Colonic mucosa (tissue), 4 donors: ENCODE measurements around the gene GALNT14. TPM values are rescaled to one million over a fixed set of nuclear protein-coding genes. Genes with fewer than 3 reads are reported as not detected.

Source experiments
- DNase-seq: peaks from one replicate; pipeline ENCODE4 v3.0.0-alpha.2; 2020
- H3K27ac ChIP-seq: fragments of 200-600 bp; one replicate; pipeline ENCODE4 v1.8.0; 2021
- H3K27me3 ChIP-seq: fragments of 200-600 bp; one replicate; pipeline ENCODE4 v1.8.0; 2021
- H3K36me3 ChIP-seq: fragments of 200-600 bp; one replicate; pipeline ENCODE4 v1.8.0; 2021
- H3K4me1 ChIP-seq: fragments of 200-600 bp; one replicate; pipeline ENCODE4 v1.8.0; 2021; ENCODE audit warnings: mild to moderate bottlenecking
- H3K4me3 ChIP-seq: fragments of 200-600 bp; one replicate; pipeline ENCODE4 v1.8.0; 2021
- H3K9ac ChIP-seq, 2 donors: one replicate each; pipeline ENCODE4 v1.7.0; 2013; ENCODE audit warnings: control low read depth in 2 of 2, low read depth in 2 of 2, low read length in 2 of 2
- H3K9me3 ChIP-seq: fragments of 200-600 bp; one replicate; pipeline ENCODE4 v1.8.0; 2021
- intact Hi-C: fragments of 100-400 bp; cut with DNase I; formaldehyde crosslinking; loops from one replicate; pipeline ENCODE4 v1.14.1; 2022
- total RNA-seq, 2 donors: library from RNA; stranded (reverse); fragmentation: NEBNext Ultra II Directional in 1 of 2; extraction: Animal tissue kit (Norgen Biotek cat#: 25700) in 1 of 2; gene quantifications; one replicate each; pipeline ENCODE4 v1.2.1, GENCODE V29; 2021
- TF ChIP-seq, protein P1 (sequence below): fragments of 200-600 bp; IDR thresholded peaks from one replicate; pipeline ENCODE4 v1.8.0; 2022; ENCODE audit warnings: antibody characterized with exemption, mild to moderate bottlenecking
- donor health status: healthy.
- donor health status: DM: no; HTN: no; CAD: no.
- donor health status: DM: no; HTN: no; CAD: no.

The GALNT14 gene
- total RNA-seq, 2 donors from 2014 or later, result 0.15 to 0.45 TPM

DNA sequence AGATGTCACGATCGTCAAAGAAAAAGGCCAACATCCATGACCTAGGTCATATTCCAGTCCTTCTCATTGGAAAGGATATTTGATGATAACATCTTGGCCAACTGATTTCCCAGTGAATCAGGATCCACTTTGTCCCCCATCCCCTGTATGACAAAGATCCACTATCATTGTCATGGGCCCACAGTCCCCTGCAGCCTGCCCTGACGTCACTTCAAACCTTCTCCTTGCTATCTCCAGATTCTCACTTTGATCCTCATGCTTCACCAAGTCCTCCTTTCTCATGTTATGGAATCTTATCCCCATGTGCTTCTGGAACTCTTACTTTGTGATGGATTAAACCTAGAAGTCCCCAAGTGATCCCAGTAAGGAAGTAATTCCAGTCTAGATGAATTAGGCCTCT, 25.7 kb downstream of the GALNT14 start:
- H3K9me3 ChIP-seq, result no peaks in the 10 kb centered on the region
- no peak overlapping the region for H3K27ac ChIP-seq
- intact Hi-C loops, result no loop called here
- H3K9ac ChIP-seq, result no peak overlapping the region
- H3K4me1 ChIP-seq, result no peaks in the 10 kb centered on the region
- no peak overlapping the region for H3K4me3 ChIP-seq
- TF ChIP-seq, protein P1, sequence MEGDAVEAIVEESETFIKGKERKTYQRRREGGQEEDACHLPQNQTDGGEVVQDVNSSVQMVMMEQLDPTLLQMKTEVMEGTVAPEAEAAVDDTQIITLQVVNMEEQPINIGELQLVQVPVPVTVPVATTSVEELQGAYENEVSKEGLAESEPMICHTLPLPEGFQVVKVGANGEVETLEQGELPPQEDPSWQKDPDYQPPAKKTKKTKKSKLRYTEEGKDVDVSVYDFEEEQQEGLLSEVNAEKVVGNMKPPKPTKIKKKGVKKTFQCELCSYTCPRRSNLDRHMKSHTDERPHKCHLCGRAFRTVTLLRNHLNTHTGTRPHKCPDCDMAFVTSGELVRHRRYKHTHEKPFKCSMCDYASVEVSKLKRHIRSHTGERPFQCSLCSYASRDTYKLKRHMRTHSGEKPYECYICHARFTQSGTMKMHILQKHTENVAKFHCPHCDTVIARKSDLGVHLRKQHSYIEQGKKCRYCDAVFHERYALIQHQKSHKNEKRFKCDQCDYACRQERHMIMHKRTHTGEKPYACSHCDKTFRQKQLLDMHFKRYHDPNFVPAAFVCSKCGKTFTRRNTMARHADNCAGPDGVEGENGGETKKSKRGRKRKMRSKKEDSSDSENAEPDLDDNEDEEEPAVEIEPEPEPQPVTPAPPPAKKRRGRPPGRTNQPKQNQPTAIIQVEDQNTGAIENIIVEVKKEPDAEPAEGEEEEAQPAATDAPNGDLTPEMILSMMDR, result no peak
- DNase-seq, result no peak
- H3K36me3 ChIP-seq, result no peaks in the 10 kb centered on the region
- H3K27me3 ChIP-seq, result no peaks in the 10 kb centered on the region

DNA sequence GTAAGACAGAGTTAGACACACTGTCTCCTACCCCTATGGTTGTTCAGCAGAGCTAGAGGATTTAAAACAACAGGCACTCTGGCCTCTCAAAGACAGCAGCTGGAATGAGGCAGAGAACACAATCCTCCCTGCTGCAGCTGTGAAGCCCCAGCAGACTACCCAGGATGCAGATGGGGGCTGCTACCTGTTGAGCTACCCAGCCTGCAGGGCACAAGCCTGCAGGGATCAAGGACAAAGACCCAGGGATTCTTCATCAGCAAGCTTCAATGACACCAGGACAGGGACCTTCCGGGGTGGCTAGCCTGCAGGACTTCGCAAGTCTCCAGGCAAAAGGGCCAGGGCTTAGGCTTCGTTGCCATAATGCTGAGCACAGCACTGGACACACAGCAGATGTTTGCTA, 27.2 kb downstream of the GALNT14 start:
- TF ChIP-seq, protein P1, result no peak
- H3K9me3 ChIP-seq, result no peaks in the 10 kb centered on the region
- intact Hi-C loops, result no loop called here
- no peaks in the 10 kb centered on the region for H3K27me3 ChIP-seq
- no peak overlapping the region for H3K9ac ChIP-seq
- no peak overlapping the region for H3K4me3 ChIP-seq
- DNase-seq, result no peak
- no peaks in the 10 kb centered on the region for H3K36me3 ChIP-seq
- H3K4me1 ChIP-seq, result no peaks in the 10 kb centered on the region
- H3K27ac ChIP-seq, result no peak overlapping the region

GRCh38 chr2:31110431-31110830, 27.8 kb downstream of the GALNT14 start:
- no peaks in the 10 kb centered on the region for H3K36me3 ChIP-seq
- no peaks in the 10 kb centered on the region for H3K27me3 ChIP-seq
- intact Hi-C loops, result no loop called here
- TF ChIP-seq, protein P1, result no peak
- DNase-seq, result no peak
- no peak overlapping the region for H3K27ac ChIP-seq
- H3K4me3 ChIP-seq, result no peak overlapping the region
- H3K9ac ChIP-seq, result no peak overlapping the region
- H3K4me1 ChIP-seq, result no peaks in the 10 kb centered on the region
- no peaks in the 10 kb centered on the region for H3K9me3 ChIP-seq

- no peak overlapping the region for H3K4me3 ChIP-seq
- TF ChIP-seq, protein P1, result no peak
- intact Hi-C loops, result no loop called here
Measured at GRCh38 chr2:31109633-31110192, 28.5 kb downstream of the GALNT14 start.

GRCh38 chr2:31108561-31109286, 29.5 kb downstream of the GALNT14 start:
- intact Hi-C loops, result no loop called here
- Histone ChIP-seq H3K27ac (no peak overlapping the region), H3K4me3 (no peak overlapping the region), H3K9ac (no peak overlapping the region), H3K27me3 (no peaks in the 10 kb centered on the region), H3K36me3 (no peaks in the 10 kb centered on the region), H3K4me1 (no peaks in the 10 kb centered on the region), H3K9me3 (no peaks in the 10 kb centered on the region)
- TF ChIP-seq, protein P1, result no peak
- DNase-seq, result no peak

More at GRCh38 chr2:31109633-31110192, 28.5 kb downstream of the GALNT14 start:
- Histone ChIP-seq H3K27me3 (no peaks in the 10 kb centered on the region), H3K9me3 (no peaks in the 10 kb centered on the region), H3K4me1 (no peaks in the 10 kb centered on the region), H3K36me3 (no peaks in the 10 kb centered on the region), H3K9ac (no peak overlapping the region), H3K27ac (no peak overlapping the region)
- no peak for DNase-seq
